H1 (cell line): ENCODE results near the gene ACOD1. TPM values are rescaled to one million over a fixed set of nuclear protein-coding genes. Genes with fewer than 3 reads are reported as not detected.

Experiments
- CTCF ChIA-PET: fragments of 300-600 bp; sonication (Branson Sonifier 250); formaldehyde crosslinking; loops from one replicate; lab custom pipeline; 2021; ENCODE audit not compliant: partially characterized antibody; lab: Charles Lee
- POLR2A ChIA-PET: fragments of 300-600 bp; sonication (Branson Sonifier 250); formaldehyde crosslinking; loops from one replicate; lab custom pipeline; 2021; ENCODE audit warnings: inconsistent platforms; ENCODE audit not compliant: partially characterized antibody; lab: Charles Lee
- DNase-seq, 2 experiments: peaks; one replicate each; pipeline versions ENCODE4 v3.0.0 to v3.0.0-alpha.2; 2010 to 2022; ENCODE audit warnings: low spot score in 2 of 2, low read depth in 1 of 2, mixed read lengths in 1 of 2
- FAIRE-seq: peaks from 2 replicates; lab custom pipeline; 2011; peaks lifted over from hg19 to GRCh38; lab: Jason Lieb, UNC
- H2AFZ ChIP-seq: 2 replicates; pipeline ENCODE4 v1.8.1; 2012; ENCODE audit warnings: low read length, inconsistent platforms
- H2AK5ac ChIP-seq: 2 replicates; pipeline ENCODE4 v1.6.1; 2013; ENCODE audit warnings: low read depth, low read length
- H2BK120ac ChIP-seq: replicated peaks from 2 replicates; pipeline ENCODE3; 2013; ENCODE audit warnings: low read depth, low read length, inconsistent platforms
- H2BK12ac ChIP-seq: 2 replicates; pipeline ENCODE4 v1.6.1; 2013; ENCODE audit warnings: low read depth, low read length
- H2BK15ac ChIP-seq: 2 replicates; pipeline ENCODE4 v1.6.1; 2013; ENCODE audit warnings: low read length
- H2BK20ac ChIP-seq: 2 replicates; pipeline ENCODE4 v1.6.1; 2013; ENCODE audit warnings: low read length
- H2BK5ac ChIP-seq: 2 replicates; pipeline ENCODE4 v1.6.1; 2013; ENCODE audit warnings: low read depth, low read length
- H3K14ac ChIP-seq: 2 replicates; pipeline ENCODE4 v1.6.1; 2013; ENCODE audit warnings: inconsistent platforms; ENCODE audit not compliant: insufficient read length
- H3K18ac ChIP-seq: 2 replicates; pipeline ENCODE4 v1.6.1; 2013; ENCODE audit warnings: low read length; ENCODE audit errors: extremely low read depth
- H3K23ac ChIP-seq: 2 replicates; pipeline ENCODE4 v1.6.1; 2013; ENCODE audit warnings: inconsistent platforms; ENCODE audit not compliant: insufficient read length
- H3K23me2 ChIP-seq: 2 replicates; pipeline ENCODE4 v1.6.1; 2013; ENCODE audit warnings: low read depth, low read length
- H3K27ac ChIP-seq: 2 replicates; pipeline ENCODE4 v1.6.1; 2011; ENCODE audit warnings: low read depth, low read length, inconsistent platforms
- H3K27me3 ChIP-seq, 4 experiments: replicated peaks in 1 of 4; 1 replicate in 1 of 4; 2 replicates in 3 of 4; pipeline versions ENCODE4 v1.6.1 to v1.8.1; 2011 to 2013; ENCODE audit warnings: low read length in 3 of 4, mild to moderate bottlenecking in 3 of 4, inconsistent platforms in 2 of 4, mixed read lengths in 2 of 4, moderate library complexity in 1 of 4; ENCODE audit not compliant: control insufficient read depth in 3 of 4, insufficient read depth in 3 of 4; ENCODE audit errors: extremely low read depth in 1 of 4
- H3K36me3 ChIP-seq, 4 experiments: 2 replicates each; pipeline versions ENCODE4 v1.6.1 to v1.8.1; 2011 to 2013; ENCODE audit warnings: mild to moderate bottlenecking in 4 of 4, low read length in 3 of 4, moderate library complexity in 2 of 4, control low read depth in 1 of 4, inconsistent platforms in 1 of 4; ENCODE audit not compliant: insufficient read depth in 4 of 4, control insufficient read depth in 2 of 4
- H3K4ac ChIP-seq: replicated peaks from 2 replicates; pipeline ENCODE3; 2013; ENCODE audit warnings: low read length, low read depth, mixed read lengths, inconsistent platforms; ENCODE audit not compliant: insufficient read length
- H3K4me1 ChIP-seq, 4 experiments: replicated peaks in 1 of 4; 1 replicate in 1 of 4; 2 replicates in 3 of 4; pipeline versions ENCODE4 v1.6.1 to v1.8.1; 2011 to 2013; ENCODE audit warnings: low read length in 3 of 4, inconsistent platforms in 2 of 4, mixed read lengths in 1 of 4; ENCODE audit not compliant: insufficient read depth in 4 of 4, control insufficient read depth in 3 of 4
- H3K4me2 ChIP-seq, 2 experiments: 2 replicates each; pipeline versions ENCODE4 v1.6.1 to v1.8.1; 2011 to 2013; ENCODE audit warnings: low read depth in 2 of 2, low read length in 2 of 2, control low read depth in 1 of 2, inconsistent platforms in 1 of 2, mild to moderate bottlenecking in 1 of 2; ENCODE audit not compliant: insufficient read depth in 1 of 2
- H3K4me3 ChIP-seq, 4 experiments: fragments of 200-600, 300-600 bp in 1 of 4; sonication (generic), shearing (Covaris generic), sonication (Bioruptor Twin) in 1 of 4; 2 replicates each; pipeline versions ENCODE4 v1.5.1 to v1.8.1; 2011 to 2016; ENCODE audit warnings: low read length in 4 of 4, low read depth in 3 of 4, control low read depth in 2 of 4, inconsistent platforms in 2 of 4, mild to moderate bottlenecking in 2 of 4, mixed read lengths in 1 of 4, moderate library complexity in 1 of 4; ENCODE audit not compliant: insufficient read depth in 2 of 4; ENCODE audit errors: extremely low read depth in 1 of 4
- H3K56ac ChIP-seq: replicated peaks from 2 replicates; pipeline ENCODE3; 2013; ENCODE audit warnings: low read depth, mild to moderate bottlenecking, mixed read lengths, low read length, inconsistent platforms; ENCODE audit not compliant: insufficient read length
- H3K79me1 ChIP-seq: 2 replicates; pipeline ENCODE4 v1.6.1; 2013; ENCODE audit warnings: low read depth, low read length, control low read depth
- H3K79me2 ChIP-seq, 2 experiments: 2 replicates each; pipeline versions ENCODE4 v1.6.1 to v1.8.1; 2012 to 2013; ENCODE audit warnings: low read length in 2 of 2, mild to moderate bottlenecking in 2 of 2, inconsistent platforms in 1 of 2; ENCODE audit not compliant: insufficient read depth in 2 of 2, control insufficient read depth in 1 of 2
- H3K9ac ChIP-seq, 4 experiments: replicated peaks in 1 of 4; 1 replicate in 1 of 4; 2 replicates in 3 of 4; pipeline versions ENCODE4 v1.6.1 to v1.8.1; 2011 to 2013; ENCODE audit warnings: low read depth in 3 of 4, low read length in 3 of 4, control low read depth in 2 of 4, mild to moderate bottlenecking in 2 of 4, moderate library complexity in 2 of 4, inconsistent platforms in 1 of 4; ENCODE audit errors: extremely low read depth in 1 of 4
- H3K9me3 ChIP-seq, 2 experiments: 2 replicates each; pipeline versions ENCODE4 v1.6.1 to v1.8.1; 2012 to 2013; ENCODE audit warnings: mild to moderate bottlenecking in 2 of 2, moderate library complexity in 2 of 2, control low read depth in 1 of 2, inconsistent platforms in 1 of 2, low read depth in 1 of 2, low read length in 1 of 2, mixed read lengths in 1 of 2; ENCODE audit not compliant: insufficient read depth in 2 of 2
- H4K20me1 ChIP-seq, 2 experiments: replicated peaks in 1 of 2; 2 replicates each; pipeline versions ENCODE3 to v1.8.1; 2011 to 2013; ENCODE audit warnings: inconsistent platforms in 2 of 2, low read length in 2 of 2, mild to moderate bottlenecking in 1 of 2; ENCODE audit not compliant: insufficient read depth in 2 of 2, control insufficient read depth in 1 of 2
- H4K5ac ChIP-seq: 2 replicates; pipeline ENCODE4 v1.6.1; 2013; ENCODE audit warnings: low read length, low read depth, mixed read lengths, inconsistent platforms; ENCODE audit not compliant: insufficient read length
- H4K8ac ChIP-seq: 2 replicates; pipeline ENCODE4 v1.8.0; 2013; ENCODE audit warnings: mild to moderate bottlenecking, moderate library complexity, low read length, inconsistent platforms; ENCODE audit not compliant: insufficient read depth; ENCODE audit errors: extremely low read depth
- H4K91ac ChIP-seq: replicated peaks from 2 replicates; pipeline ENCODE3; 2013; ENCODE audit warnings: low read length, mixed read lengths, inconsistent platforms; ENCODE audit not compliant: insufficient read length
- CBX8 ChIP-seq: fragments of 300-800, 300-1000 bp; sonication (generic); IDR thresholded peaks from 2 replicates; pipeline ENCODE4 v1.7.1; 2016; ENCODE audit warnings: low read depth, low read length, borderline replicate concordance
- WGBS, 2 experiments: shearing (Covaris generic) in 1 of 2; methylation state at CpG; one replicate each; pipeline versions ENCODE4 v1.1.6 to v1.1.7; 2013 to 2015; ENCODE audit warnings: low lambda C conversion rate in 2 of 2, mixed read lengths in 2 of 2, inconsistent platforms in 1 of 2, low coverage in 1 of 2, missing lambda C conversion rate in 1 of 2; ENCODE audit not compliant: insufficient replicate concordance in 2 of 2, insufficient coverage in 1 of 2, insufficient read length in 1 of 2; ENCODE audit errors: extremely low coverage in 1 of 2, missing lambda C conversion rate in 1 of 2; 5-methylcytosine and 5-hydroxymethylcytosine counted together
- polyA plus RNA-seq, 7 experiments: library from polyadenylated mRNA; depleted of rRNA in 3 of 7; stranded (reverse) in 5 of 7; unstranded in 2 of 7; fragments of >200 nt in 5 of 7; fragments of 200-250 nt in 2 of 7; gene quantifications; 1 replicate in 5 of 7; 2 replicates in 1 of 7; 4 replicates in 1 of 7; pipeline versions ENCODE4 v1.2.1 to v1.2.3, GENCODE V29; 2011 to 2013; ENCODE audit warnings: missing spikeins in 2 of 7, mixed read lengths in 2 of 7
- total RNA-seq: library from RNA; stranded (reverse); fragmentation: NEBNext Ultra II Directional; extraction: Animal tissue kit (Norgen Biotek cat#: 25700); gene quantifications from 2 replicates; pipeline ENCODE4 v1.2.1, GENCODE V29; 2021
- TF ChIP-seq, protein P1 (sequence below), 3 experiments: IDR thresholded peaks; 1 replicate in 2 of 3; 2 replicates in 1 of 3; pipeline versions ENCODE4 v1.5.1 to v1.6.1; 2011; ENCODE audit warnings: low read length in 3 of 3, mild to moderate bottlenecking in 3 of 3, inconsistent platforms in 2 of 3, low read depth in 1 of 3, moderate library complexity in 1 of 3; ENCODE audit not compliant: insufficient read depth in 1 of 3; ENCODE audit errors: control extremely low read depth in 1 of 3

ACOD1 gene
- total and polyA plus RNA-seq, 2 of the 8 experiments (the other 6 are each of a cell fraction or from before 2014, with no cell fraction given) = not detected

DNA sequence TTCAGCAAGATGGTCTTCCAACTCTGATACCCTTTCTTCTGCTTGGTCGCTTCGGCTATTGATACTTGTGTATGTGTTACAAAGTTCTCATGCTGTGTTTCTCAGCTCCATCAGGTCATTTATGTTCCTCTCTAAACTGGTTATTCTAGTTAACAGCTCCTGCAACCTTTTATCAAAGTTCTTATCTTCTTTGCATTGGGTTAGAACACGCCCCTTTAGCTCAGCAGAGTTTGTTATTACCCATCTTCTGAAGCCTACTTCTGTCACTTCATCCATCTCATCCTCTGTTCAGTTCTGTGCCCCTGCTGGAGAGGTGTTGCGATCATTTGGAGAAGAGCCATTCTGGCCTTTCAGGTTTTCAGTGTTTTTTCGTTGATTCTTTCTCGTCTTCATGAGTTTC, 18.7 kb downstream of the ACOD1 start:
- no peak overlapping the region for H3K9ac ChIP-seq
- no peak overlapping the region for H3K56ac ChIP-seq
- H3K4me1 ChIP-seq = no peaks in the 10 kb centered on the region; a peak in 1 of 7 replicates
- no peaks in the 10 kb centered on the region for H3K23me2 ChIP-seq
- no peak overlapping the region for H4K8ac ChIP-seq
- no peak overlapping the region for H4K91ac ChIP-seq
- H3K4ac ChIP-seq = no peak overlapping the region
- no peak overlapping the region for H3K14ac ChIP-seq
- no peak for FAIRE-seq
- no peaks in the 10 kb centered on the region for H3K79me2 ChIP-seq
- DNase-seq = no peak
- CTCF ChIA-PET = interaction anchor here (0.9 to 6.9 kb wide), 3 partner anchors 9 to 16 kb away, joined by 3 to 38 read pairs (median 8); no protein-coding TSS in a partner anchor
- H3K9me3 ChIP-seq = no peaks in the 10 kb centered on the region
- TF ChIP-seq CBX8 = no peak
- TF ChIP-seq, protein P1, sequence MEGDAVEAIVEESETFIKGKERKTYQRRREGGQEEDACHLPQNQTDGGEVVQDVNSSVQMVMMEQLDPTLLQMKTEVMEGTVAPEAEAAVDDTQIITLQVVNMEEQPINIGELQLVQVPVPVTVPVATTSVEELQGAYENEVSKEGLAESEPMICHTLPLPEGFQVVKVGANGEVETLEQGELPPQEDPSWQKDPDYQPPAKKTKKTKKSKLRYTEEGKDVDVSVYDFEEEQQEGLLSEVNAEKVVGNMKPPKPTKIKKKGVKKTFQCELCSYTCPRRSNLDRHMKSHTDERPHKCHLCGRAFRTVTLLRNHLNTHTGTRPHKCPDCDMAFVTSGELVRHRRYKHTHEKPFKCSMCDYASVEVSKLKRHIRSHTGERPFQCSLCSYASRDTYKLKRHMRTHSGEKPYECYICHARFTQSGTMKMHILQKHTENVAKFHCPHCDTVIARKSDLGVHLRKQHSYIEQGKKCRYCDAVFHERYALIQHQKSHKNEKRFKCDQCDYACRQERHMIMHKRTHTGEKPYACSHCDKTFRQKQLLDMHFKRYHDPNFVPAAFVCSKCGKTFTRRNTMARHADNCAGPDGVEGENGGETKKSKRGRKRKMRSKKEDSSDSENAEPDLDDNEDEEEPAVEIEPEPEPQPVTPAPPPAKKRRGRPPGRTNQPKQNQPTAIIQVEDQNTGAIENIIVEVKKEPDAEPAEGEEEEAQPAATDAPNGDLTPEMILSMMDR (IDR thresholded peaks at IDR 0.05; ENCODE audit: control extremely low read depth in 1 of 3, insufficient read depth in 1 of 3, low read depth in 1 of 3, low read length in 3 of 3) = no peak
- TF ChIP-seq, all 59 proteins: peak for 0
- Histone ChIP-seq H2BK20ac (no peak overlapping the region), H2BK15ac (no peak overlapping the region), H3K27ac (no peak overlapping the region), H3K4me3 (no peak overlapping the region), H3K4me2 (no peak overlapping the region), H2BK5ac (no peak overlapping the region), H3K36me3 (no peaks in the 10 kb centered on the region), H2BK12ac (no peak overlapping the region), H3K18ac (no peak overlapping the region), H3K27me3 (no peaks in the 10 kb centered on the region), H4K5ac (no peak overlapping the region), H4K20me1 (no peaks in the 10 kb centered on the region), H2AFZ (no peak overlapping the region), H3K23ac (no peak overlapping the region), H2BK120ac (no peak overlapping the region), H3K79me1 (no peaks in the 10 kb centered on the region), H2AK5ac (no peak overlapping the region)
- POLR2A ChIA-PET = no interaction called here
- WGBS, 2 experiments = 91% methylated on average over 6 of the region's 6 CpGs; no CpG with 5 or more reads in 1 of the 2 experiments
